Measurements from ENCODE around the gene KIF3C.
"Not testable (repeated sequence)": the region's sequence is repeated elsewhere in the genome, so short reads cannot be mapped to it uniquely, and the experiment has no call there.

KIF3C gene

DNA sequence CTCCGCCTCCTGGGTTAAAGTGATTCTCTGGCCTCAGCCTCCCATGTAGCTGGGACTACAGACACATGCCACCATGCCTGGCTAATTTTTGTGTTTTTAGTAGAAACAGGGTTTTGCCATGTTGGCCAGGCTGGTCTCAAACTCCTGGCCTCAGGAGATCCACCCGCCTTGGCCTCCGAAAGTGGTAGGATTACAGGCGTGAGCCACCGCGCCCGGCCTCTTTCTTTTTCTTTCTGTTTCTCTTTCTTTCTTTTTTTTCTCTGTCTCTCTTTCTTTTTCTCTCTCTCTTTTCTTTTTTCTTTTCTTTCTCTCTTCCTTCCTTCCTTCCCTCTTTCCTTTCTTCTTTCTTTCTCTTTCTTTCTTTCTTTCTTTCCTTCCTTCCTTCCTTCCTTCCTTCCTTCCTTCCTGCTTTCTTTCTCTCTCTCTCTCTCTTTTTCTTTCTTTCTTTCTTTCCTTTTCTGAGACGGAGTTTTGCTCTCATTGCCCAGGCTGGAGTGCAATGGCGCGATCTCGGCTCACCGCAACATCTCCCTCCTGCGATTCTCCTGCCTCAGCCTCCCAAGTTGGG, 16.6 kb upstream of the KIF3C start:
- DNase-seq = not testable (repeated sequence)

DNA sequence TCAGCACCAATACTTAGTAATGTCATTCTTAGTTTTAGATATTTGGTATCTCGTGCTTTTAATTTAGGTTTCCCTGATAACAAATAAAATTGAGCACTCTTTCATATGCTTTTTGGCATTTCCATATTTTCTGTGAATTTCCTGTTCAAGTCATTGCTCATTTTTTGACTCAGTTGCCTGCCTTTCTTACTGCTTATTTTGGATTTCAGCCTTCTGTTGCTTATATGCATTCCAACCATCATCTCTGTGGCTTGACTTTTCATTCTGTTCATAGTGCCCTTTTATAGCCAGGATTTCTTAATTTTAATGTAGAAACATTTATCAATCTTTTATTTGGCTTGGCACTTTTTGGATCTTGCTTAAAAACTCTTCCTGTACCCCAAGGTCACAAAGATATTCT, 14.5 kb upstream of the KIF3C start:
- DNase-seq = no peak

DNA sequence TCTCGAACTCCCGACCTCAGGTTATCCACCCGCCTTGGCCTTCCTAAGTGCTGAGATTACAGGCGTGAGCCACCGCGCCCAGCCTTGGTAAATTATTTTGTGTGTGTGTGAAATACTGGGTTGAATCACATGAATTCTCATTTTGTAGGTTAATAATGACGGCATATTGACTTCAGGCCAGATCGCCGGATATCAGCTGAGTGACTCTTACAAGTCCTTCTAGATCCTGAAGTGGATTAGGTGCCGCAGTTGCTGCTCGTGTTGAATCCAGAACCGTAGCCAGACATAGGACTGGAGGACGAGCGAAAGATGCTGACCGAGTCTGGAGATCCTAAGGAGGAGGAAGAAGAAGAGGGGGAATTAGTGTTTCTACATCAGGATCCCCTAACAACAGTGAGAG, 12.2 kb upstream of the KIF3C start:
- DNase-seq = no peak

DNA sequence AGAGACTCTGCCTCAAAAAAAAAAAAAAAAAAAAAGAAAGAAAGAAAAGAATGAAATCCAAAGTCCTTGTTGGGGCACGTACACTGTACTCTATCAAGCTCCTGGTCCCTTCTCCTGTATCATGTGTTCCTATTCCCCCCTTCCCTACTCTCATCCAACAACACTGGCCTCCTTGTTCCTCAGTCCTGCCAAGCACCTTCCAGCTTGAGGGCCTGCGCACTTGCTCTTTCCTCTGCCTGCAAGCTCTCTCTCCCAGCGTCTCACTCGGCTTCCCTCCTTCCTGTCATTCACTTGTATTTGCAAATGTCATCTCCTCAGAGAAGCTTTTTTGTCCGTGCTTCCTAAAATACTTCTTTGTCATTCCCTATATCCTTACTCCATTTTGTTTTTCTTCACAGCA, 10.8 kb upstream of the KIF3C start:
- no peak for DNase-seq

DNA sequence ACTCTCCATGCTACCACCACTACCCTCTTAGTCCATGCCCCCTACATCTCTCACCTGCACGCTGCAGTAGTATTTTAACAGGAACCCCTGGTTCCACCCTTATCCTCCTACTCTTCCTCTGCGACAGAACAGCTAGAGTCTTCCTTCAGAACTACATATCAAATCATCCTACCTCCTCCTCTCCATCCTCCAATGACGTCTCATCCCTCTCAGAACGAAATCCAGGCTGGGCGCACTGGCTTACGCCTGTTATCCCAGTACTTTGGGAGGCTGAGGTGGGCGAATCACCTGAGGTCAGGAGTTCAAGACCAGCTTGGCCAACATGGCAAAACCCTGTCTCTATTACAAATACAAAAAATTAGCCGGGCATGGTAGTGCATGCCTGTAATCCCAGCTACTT, 10.3 kb upstream of the KIF3C start:
- no peak for DNase-seq

DNA sequence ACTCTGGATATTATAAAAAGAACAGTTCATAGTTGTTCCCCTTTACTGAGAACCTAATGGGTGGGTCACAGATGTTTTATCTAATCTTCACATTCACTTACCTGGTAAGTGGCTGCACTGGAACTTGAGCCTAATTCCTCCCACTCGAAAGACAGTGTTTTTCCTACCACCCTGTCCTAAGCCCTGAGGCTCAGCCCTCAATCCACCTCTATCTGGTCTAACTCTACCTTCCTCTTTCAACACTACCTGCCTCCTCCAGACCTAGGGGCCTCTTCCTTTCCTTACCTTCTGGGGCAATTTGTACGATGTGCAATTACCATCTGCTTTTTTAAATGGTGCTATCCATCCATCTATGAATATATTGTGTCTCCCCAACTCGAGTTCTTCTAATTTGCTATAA, 9.7 kb upstream of the KIF3C start:
- DNase-seq = no peak

DNA sequence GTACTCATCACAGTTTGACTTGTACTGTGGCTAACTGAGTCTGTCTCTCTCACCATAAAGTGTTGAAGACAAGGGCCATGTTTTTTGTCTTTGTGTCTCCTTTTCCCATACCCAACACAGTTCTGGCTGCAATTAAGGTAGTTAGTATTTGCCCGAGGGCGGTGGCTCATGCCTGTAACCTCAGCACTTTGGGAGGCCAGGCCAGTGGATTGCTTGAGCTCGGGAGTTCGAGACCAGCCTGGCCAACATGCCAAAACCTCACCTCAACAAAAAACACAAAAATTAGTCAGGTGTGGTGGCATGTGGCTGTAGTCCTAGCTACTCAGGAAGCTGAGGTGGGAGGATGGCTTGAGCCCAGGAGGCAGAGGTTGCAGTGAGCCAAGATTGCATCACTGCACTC, 6.9 kb upstream of the KIF3C start:
- DNase-seq = no peak

DNA sequence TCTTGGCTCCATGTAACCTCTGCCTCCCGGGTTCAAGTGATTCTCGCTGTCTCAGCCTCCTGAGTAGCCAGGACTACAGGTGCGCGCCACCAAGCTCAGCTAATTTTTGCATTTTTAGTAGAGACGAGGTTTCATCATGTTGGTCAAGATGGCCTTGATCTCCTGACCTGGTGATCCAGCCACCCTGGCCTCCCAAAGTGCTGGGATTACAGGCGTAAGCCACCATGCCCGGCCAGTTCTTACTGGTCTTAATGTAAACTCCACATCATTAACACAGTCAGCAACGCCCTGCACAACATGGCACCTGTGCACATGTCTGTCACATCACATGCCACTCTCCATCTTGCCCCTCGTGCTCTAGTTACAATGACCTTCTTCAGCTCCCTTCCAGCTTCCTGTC, 5.8 kb upstream of the KIF3C start:
- DNase-seq = no peak

DNA sequence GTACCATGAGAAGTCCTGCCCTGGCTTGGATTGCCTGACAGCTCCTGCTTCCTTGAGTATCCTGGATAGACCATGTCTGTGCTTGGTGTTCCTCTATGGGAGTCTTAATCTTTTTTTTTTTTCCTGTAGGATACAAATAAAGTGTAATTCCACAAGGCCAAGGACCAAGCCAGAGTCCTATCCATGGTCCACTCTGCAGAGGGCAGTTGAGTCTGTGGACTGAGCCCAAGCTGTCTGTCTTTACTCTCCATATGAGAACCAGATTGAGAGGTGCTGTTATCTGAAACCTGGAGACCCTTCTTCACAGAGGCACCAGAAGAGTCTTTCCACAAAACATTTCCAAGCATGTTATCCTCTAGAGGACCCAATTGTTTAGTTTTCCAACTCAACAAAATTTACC, 1.4 kb upstream of the KIF3C start:
- no peak for DNase-seq

DNA sequence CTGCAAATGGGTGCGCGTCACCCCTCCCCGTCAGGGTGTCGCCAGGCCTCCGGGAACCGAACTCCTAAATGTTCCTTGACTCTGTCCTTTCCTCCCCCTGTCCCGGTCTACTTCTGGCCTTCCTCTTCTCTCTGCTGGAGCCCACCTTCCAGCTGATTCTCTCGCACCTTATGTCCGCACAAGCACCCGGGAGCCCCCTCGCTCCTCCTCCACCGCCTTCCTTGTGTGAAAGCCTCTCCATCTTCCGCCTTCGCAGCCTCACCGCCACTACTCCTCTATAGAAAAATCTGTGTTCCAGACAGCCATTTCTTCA, 627 bp upstream of the KIF3C start:
- DNase-seq = no peak

DNA sequence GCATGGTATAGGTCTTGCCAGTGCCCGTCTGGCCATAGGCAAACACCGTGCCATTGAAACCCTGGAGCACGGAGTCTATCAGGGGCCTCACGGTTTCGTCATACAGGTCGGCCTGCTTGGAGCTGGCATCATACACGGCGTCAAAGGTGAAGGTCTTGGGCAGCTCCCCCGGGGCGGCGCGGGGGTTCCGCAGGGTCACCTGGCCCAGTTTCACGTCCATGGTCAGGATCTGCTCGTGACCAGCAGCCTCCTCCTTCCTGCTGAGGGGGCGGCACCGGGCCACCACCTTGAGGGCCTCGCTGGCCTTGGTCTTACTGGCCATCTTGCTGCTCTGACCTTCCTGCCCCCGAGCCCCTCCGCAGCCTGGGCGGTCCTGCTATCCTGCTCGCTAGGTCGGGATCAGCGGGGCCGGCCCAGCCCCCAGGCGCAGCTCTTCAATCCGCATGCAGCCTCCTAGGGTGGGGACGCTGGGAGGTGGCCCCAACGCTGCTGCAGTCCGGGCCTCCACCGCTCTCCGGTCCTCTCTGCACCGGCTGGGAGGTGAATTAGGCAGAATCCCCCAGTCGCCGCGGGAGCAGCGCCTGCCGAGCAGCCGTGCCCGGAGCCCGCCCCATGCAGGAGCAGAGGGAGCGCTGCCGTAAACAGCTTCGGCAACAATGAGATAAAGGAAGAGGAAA, 563 bp downstream of the KIF3C start:
- no peak for DNase-seq

DNA sequence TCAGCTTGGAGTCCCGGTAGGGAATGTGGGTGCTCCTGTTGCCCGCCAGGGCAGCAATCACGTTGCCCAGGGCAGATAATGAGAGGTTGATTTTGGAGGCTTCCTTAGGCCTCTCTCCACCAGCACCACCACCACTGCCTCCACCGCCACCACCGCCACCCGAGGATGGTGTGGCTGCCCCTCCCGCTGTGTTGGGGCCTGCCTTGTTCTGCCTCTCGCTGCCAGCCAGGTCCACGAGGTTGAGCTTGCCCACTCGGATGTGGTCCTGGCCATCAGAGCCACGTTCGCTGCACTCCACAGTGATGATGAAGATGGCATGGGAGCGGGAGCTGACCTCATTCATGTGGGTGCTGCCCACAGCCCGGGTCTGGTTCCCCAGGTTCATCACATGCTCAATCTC, 1.3 kb downstream of the KIF3C start:
- DNase-seq = no peak

DNA sequence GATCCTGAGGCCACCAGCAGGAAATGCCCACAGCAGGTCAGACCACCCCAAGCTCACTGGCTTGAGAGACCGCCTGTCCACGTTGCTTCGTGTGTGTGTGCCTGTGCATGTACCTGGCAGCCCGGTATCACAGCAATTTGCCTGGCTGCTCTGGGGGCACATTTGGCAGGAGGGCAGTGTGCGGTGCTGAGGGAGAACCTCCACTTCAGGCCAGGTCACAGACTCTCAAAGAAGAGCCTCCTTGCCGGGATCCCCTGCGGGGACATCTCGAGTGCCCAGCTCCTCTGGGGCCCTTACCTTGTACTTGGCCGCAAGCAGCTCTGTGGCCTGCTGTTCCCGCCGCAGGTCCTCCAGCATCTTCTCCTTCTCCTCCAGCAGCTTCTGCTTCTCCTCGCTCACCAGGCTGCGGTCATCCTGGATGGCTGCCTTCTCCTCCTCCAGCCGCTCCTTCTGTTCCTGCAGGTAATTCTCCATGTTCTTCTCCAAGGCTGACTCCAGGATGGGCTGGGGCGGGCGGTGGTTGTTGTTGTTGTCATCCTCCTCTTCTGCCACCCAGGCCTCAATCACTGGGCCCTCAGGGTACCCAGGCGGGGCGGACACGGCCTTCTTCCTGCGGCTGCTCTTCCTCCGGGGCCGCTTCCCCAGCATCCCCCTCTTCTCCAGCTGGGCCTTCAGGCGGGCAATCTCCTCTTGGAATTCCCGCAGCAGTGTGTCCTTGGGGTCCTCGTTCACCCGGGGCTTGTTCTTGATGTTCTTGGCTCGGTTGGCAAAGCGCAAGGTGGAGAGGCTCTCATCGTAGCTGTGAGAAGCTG, 2.0 kb downstream of the KIF3C start:
- no peak for DNase-seq

DNA sequence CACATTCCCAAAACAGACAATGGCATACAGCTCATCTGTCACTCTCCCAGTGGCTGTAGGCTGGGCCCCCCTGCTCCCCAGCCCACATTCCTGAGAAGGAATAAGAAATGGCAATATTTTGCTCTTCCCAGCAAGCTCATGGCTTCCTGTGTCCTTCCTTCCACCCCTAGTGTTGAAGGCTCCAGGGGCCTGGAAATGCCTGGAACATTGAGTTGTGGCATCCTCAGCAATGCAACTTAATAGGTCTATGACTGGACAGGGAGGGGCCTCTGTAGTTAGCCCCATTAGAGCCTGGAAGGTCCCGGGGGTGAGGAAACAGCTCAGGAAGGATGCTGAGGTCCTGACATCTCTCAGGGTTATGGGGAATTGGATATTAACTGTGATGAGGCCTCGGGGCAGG, 3.3 kb downstream of the KIF3C start:
- DNase-seq = no peak

DNA sequence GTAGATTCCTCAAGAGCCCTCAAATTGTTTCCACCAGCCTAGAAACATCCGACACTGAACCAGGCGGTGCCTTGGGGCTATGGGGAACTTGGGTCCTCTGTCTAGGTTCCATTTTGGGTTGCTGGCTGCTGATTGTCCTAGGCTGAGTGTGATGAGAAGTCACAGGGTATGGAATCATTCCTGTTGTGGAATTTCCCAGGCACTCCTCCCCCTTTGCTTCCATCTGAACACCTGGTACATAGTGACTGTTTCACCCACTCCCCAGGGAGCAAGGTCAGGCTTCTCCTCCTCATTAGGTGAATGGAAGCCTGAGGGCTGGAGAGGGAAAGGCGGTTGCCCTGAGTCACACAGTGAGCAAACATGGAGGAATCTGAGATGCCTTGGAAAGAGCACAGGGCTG, 4.5 kb downstream of the KIF3C start:
- DNase-seq = no peak

DNA sequence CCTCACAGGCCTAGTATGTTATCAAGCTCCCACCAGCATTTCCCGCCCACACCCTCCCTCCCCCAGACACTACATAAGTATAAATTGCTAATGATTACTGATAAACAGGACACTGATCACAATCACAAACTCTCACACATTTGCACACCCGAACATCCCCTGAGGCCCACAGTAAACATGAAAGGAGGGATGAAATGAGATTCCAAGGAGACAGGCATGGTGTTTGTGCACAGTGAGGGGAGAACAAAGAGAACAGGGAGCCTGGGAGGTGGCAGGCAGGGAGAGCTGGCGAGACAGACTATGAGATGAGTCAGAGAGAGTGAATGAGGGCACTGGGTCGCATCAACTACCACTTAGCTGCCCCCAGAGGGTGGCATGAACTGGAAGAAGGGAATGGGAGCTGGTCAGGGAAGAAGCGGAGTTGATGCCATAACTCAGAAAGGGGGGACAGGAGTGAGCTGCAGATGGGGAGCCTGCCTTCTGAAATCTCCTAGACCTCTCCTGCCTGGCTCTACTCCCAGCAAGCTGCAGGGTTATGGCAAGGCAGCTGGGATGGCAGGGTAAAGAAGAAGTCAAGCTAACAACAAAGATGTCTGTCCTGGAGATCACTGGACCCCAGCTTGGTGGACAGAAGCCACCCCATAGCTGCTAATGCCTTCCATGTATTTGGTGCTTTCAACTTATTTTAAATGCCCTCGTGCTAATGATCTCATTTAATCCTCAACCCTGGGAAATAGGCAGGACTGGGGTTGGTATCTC, 5.1 kb downstream of the KIF3C start:
- no peak for DNase-seq

DNA sequence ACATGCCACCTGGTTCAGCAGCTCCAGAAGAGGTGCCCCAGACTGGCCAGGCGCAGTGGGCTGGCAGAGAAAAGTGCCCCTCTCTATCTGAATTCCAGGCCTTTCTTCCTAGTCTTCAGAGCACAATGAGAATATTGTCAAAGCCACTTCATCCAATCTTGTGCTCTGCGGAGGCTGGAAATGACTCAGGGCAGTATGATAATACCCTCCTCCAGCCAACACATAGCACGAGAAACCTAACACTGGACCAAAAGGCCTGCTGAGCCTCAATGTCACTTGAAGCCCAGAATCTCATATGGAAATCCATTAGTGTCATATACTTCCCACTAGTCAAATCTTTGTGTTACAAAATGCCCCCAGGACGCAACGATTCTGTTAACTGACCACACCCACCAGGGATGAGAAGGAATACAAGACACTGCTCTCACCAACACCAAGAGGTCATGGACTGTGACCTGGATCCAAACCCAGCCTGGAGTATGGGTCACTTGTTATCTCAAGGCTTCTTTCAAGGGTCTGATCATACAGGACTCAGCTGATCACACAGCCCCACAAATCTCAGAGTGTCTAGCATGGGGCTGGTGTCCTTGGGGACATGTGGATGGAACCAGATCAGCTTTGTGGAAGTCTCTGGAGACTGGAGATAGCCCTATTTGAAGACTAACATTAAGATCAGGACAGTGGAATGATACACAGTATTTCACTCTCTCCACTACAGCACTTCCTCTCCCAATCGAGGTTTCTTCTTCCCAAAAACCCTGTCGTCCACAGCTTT, 10.1 kb downstream of the KIF3C start:
- DNase-seq = no peak

DNA sequence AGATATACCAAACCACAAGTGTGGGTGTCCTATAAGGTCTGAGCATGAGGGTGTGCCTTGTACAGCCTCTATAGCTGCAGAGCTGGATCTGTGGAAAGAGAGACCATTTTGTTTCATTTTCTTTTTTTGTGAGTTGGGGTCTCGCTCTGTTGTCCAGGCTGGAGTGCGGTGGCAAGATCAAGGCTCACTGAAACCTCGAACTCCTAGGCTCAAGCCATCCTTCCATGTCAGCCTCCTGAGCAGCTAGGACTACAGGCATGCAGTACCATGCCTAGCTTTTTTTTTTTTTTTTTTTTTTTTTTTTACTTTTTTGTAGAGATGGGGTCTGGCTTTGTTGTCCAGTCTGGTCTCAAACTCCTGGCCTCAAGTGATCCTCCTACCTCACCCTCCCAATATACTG, 10.7 kb downstream of the KIF3C start:
- no peak for DNase-seq

DNA sequence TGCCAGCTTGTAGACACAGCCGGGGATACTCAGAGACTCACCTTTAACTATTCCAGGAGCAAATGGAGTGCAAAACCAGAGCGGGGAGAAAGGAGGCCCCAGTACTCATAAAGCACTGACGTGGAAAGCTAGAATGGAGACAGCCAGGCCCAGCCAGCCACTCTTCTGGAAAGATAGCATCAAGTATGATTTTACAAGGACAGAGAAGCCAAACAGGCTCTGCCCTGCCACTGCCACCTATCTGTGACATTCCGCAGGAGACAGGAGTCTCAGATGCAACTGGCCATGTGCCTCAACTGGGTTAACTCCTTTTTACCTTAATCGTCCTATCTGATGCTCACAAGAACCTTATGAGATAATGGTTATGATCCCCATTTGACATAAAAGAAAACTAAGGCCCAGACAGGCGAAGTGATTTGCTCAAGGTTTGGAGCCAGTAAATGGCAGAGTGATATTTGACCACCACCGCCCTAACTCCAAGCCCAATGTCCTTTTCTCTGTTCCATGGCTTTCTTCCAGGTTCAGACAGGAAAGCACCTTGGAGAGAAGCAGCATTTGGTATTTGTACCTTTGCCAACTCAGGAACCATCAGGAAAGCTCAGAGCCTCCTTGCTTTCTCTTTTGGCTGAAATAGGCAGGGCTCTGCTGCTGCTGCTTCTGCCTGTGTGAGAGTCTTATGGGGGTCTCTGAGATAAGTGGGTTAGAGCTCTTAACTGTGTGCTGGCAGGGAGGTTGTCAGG, 15.6 kb downstream of the KIF3C start:
- no peak for DNase-seq

DNA sequence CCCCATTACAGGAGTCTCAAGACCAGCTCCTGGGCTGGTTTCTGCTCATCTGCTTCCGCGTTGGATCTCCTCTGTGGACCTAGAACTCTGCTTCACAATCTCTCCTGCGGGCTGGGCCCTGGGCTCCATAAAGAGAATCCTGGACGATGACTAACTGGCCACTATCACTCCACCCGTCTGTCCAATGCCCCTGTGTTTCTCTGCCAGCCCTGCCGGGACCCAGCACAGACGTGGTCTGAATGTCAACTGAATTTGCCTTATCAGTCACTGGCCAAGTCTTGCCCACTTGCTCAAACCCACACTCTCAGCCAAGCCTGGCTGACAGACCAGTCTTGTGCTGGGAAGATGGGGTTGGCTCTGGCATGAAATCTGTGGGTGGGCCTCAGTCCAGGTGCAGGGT, 17.4 kb downstream of the KIF3C start:
- DNase-seq = no peak

DNA sequence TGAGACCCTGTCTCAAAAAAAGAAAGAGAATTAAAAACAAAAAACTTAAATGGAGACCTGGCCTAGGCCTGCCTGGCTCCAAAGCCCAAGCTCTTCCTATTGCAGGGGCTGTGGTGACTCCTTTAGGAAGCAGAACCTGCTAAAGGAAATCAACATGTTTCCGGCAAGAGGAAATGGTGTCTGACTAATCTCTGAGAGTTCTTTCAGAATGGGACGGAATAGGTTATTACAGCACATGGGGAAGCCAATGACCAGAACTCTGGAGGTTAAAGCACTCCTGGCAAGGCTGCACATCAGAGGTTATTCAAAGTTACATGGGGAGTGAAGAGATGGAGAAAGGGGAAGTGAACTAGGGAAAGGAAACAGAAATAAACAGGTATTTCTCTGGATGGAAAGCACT, 21.4 kb downstream of the KIF3C start:
- DNase-seq = no peak

DNA sequence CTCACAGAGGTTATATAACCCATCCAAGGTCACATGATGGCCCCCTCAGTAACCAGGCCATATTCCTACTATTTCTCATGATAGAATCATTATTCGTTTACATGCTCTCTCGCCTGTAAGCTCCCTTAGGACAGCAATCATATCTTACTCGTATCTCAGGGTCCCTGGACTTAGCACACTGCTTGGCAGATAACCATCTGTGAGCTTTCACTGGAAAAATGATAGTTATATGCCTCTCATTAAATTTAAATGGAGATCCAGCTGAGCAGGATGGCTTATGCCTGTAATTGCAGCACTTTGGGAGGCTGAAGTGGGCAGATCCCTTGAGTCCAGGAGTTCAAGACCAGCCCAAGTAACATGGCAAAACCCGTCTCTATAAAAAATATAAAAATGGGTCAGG, 21.9 kb downstream of the KIF3C start:
- no peak for DNase-seq
